GM23338 (cell line): ENCODE measurements around the gene PPARD. TPM values are rescaled to one million over a fixed set of nuclear protein-coding genes. Genes with fewer than 3 reads are reported as not detected.

Experiments
- ATAC-seq: fragments of 200-7000 bp; cut with Tn5 transposase; 3 replicates; pipeline ENCODE4 v1.9.1; 2020
- DNase-seq: peaks from one replicate; pipeline ENCODE4 v3.0.0-alpha.2; 2015; ENCODE audit warnings: low spot score
- H2AFZ ChIP-seq: fragments of 200-600 bp; sonication (generic); 2 replicates; pipeline ENCODE4 v1.8.0; 2016; ENCODE audit warnings: antibody characterized with exemption, mild to moderate bottlenecking, moderate library complexity
- H3F3A ChIP-seq: fragments of 200-600 bp; sonication (generic); replicated peaks from 2 replicates; pipeline ENCODE4 v1.8.0; 2017; ENCODE audit warnings: antibody characterized with exemption, mixed run types, low read depth
- H3K27ac ChIP-seq: fragments of 200-600 bp; sonication (generic); 2 replicates; pipeline ENCODE4 v1.6.1; 2016; ENCODE audit warnings: low read depth
- H3K27me3 ChIP-seq: fragments of 200-600 bp; sonication (generic); 2 replicates; pipeline ENCODE4 v1.8.0; 2016; ENCODE audit warnings: mild to moderate bottlenecking, mixed run types, moderate library complexity; ENCODE audit not compliant: insufficient read depth
- H3K36me3 ChIP-seq: fragments of 200-600 bp; sonication (generic); 2 replicates; pipeline ENCODE4 v1.8.0; 2016; ENCODE audit warnings: mild to moderate bottlenecking; ENCODE audit not compliant: insufficient read depth
- H3K4me1 ChIP-seq: fragments of 200-600 bp; sonication (generic); 2 replicates; pipeline ENCODE4 v1.8.0; 2016; ENCODE audit warnings: mild to moderate bottlenecking, moderate library complexity; ENCODE audit not compliant: insufficient read depth
- H3K4me2 ChIP-seq: fragments of 200-600 bp; sonication (generic); 2 replicates; pipeline ENCODE4 v1.7.1; 2017; ENCODE audit warnings: mixed run types
- H3K4me3 ChIP-seq: fragments of 200-600 bp; sonication (generic); 2 replicates; pipeline ENCODE4 v1.6.1; 2016; ENCODE audit warnings: mixed run types
- H3K79me2 ChIP-seq: fragments of 200-600 bp; sonication (generic); replicated peaks from 2 replicates; pipeline ENCODE4 v1.8.0; 2017; ENCODE audit warnings: mild to moderate bottlenecking; ENCODE audit not compliant: insufficient read depth
- H3K9me2 ChIP-seq: fragments of 200-600 bp; sonication (generic); 2 replicates; pipeline ENCODE4 v1.8.0; 2017; ENCODE audit not compliant: insufficient read depth
- H4K20me1 ChIP-seq: fragments of 200-600 bp; sonication (generic); replicated peaks from 2 replicates; pipeline ENCODE4 v1.8.0; 2017; ENCODE audit warnings: mild to moderate bottlenecking; ENCODE audit not compliant: insufficient read depth
- H3K27ac Mint-ChIP-seq: 2 replicates; pipeline ENCODE4 v1.8.0; 2020; ENCODE audit warnings: inconsistent platforms, mild to moderate bottlenecking, moderate library complexity, mixed read lengths
- H3K27me3 Mint-ChIP-seq: 3 replicates; pipeline ENCODE4 v1.8.0; 2022; ENCODE audit warnings: low read depth, mild to moderate bottlenecking, moderate library complexity, mixed read lengths, inconsistent platforms; ENCODE audit not compliant: insufficient read depth, poor library complexity
- H3K36me3 Mint-ChIP-seq: 3 replicates; pipeline ENCODE4 v1.8.0; 2021; ENCODE audit warnings: low read depth, mild to moderate bottlenecking, inconsistent platforms, moderate library complexity, mixed read lengths
- H3K4me1 Mint-ChIP-seq: 3 replicates; pipeline ENCODE4 v1.8.0; 2020; ENCODE audit warnings: mild to moderate bottlenecking, inconsistent platforms, mixed read lengths
- H3K4me3 Mint-ChIP-seq: 3 replicates; pipeline ENCODE4 v1.8.0; 2021; ENCODE audit warnings: moderate library complexity, mild to moderate bottlenecking, inconsistent platforms, mixed read lengths
- H3K9me3 Mint-ChIP-seq: 3 replicates; pipeline ENCODE4 v1.8.0; 2020; ENCODE audit warnings: moderate library complexity, mild to moderate bottlenecking, inconsistent platforms, mixed read lengths
- CREB1 ChIP-seq: fragments of 250-450 bp; sonication (Bioruptor Pico); IDR thresholded peaks from 2 replicates; pipeline ENCODE4 v1.5.0; 2020; ENCODE audit warnings: low read depth, mild to moderate bottlenecking, moderate library complexity
- CTCF ChIP-seq, 2 experiments: fragments of 200-600 bp in 1 of 2; sonication (generic) in 1 of 2; conservative IDR thresholded peaks; 2 replicates each; pipeline versions ENCODE4 v1.5.1 to v1.6.1; 2016 to 2017; ENCODE audit warnings: antibody characterized with exemption in 2 of 2, low read depth in 2 of 2, mild to moderate bottlenecking in 2 of 2, moderate library complexity in 1 of 2
- POLR2AphosphoS5 ChIP-seq: IDR thresholded peaks from 2 replicates; pipeline ENCODE4 v1.6.1; 2016; ENCODE audit warnings: antibody characterized with exemption, low read depth
- ZNF114 ChIP-seq: fragments of 250-450 bp; sonication (Bioruptor Pico); IDR thresholded peaks from 2 replicates; pipeline ENCODE4 v1.5.0; 2020; ENCODE audit warnings: mild to moderate bottlenecking, moderate library complexity
- ZNF331 ChIP-seq: fragments of 250-450 bp; sonication (Bioruptor Pico); IDR thresholded peaks from 2 replicates; pipeline ENCODE4 v1.5.0; 2020; ENCODE audit warnings: low read depth, mild to moderate bottlenecking, moderate library complexity
- ZNF462 ChIP-seq: fragments of 250-450 bp; sonication (Bioruptor Pico); IDR thresholded peaks from 2 replicates; pipeline ENCODE4 v1.5.0; 2020; ENCODE audit warnings: mild to moderate bottlenecking, moderate library complexity
- polyA plus RNA-seq: library from polyadenylated mRNA; unstranded; fragments of >200 nt; fragmentation: Nextera tagmentation; extraction: Ambion mirVana; gene quantifications from 2 replicates; pipeline ENCODE4 v1.2.1, GENCODE V29; 2016
- total RNA-seq: library from RNA; depleted of rRNA; stranded (reverse); fragments of >200 nt; shearing (Covaris generic); gene quantifications from 2 replicates; pipeline ENCODE4 v1.2.3, GENCODE V29; 2014

PPARD gene
- total and polyA plus RNA-seq, 2 experiments from 2014 or later: 5.1 to 9.7 TPM

GRCh38 chr6:35391240-35391968 is 49.0 kb downstream of the PPARD start (continued):
- TF ChIP-seq ZNF462 (CRISPR knock-in tag): no peak
- TF ChIP-seq CTCF (conservative IDR thresholded peaks at IDR 0.05; ENCODE audit: low read depth in 2 of 2): no peak
- TF ChIP-seq ZNF114: no peak
- no peak for TF ChIP-seq CREB1 (CRISPR knock-in tag)
- TF ChIP-seq ZNF331 (CRISPR knock-in tag): no peak

- 0 out of 3 replicates have a peak, but pooled peaks cover under 1% of the 10 kb centered on the region for H3K36me3 Mint-ChIP-seq
- H3F3A ChIP-seq: no peaks in the 10 kb centered on the region
- H3K27me3 Mint-ChIP-seq: peaks cover 2% of the 10 kb centered on the region
- ATAC-seq: peak; percentile 33; the same call in 1 of the 3 replicates
- 0 out of 2 replicates have a peak, but pooled peaks cover under 1% of the 10 kb centered on the region for H3K4me1 ChIP-seq
- no peak overlapping the region for H2AFZ ChIP-seq
- no peak overlapping the region for H3K27ac ChIP-seq
- no peaks in the 10 kb centered on the region for H4K20me1 ChIP-seq
- no peaks in the 10 kb centered on the region for H3K36me3 ChIP-seq
- peaks cover 14% of the 10 kb centered on the region for H3K4me1 Mint-ChIP-seq
- no peak overlapping the region for H3K4me3 Mint-ChIP-seq
- H3K79me2 ChIP-seq: no peaks in the 10 kb centered on the region
- H3K4me3 ChIP-seq: no peak overlapping the region
- 0 out of 2 replicates have a peak overlapping the region, but pooled peaks have one; percentile 49 for H3K27ac Mint-ChIP-seq
- H3K27me3 ChIP-seq: no peaks in the 10 kb centered on the region
- H3K9me3 Mint-ChIP-seq: no peaks in the 10 kb centered on the region; the same call in 1 of the 3 replicates
- DNase-seq: no peak
- no peaks in the 10 kb centered on the region for H3K9me2 ChIP-seq
- no peak overlapping the region for H3K4me2 ChIP-seq
- TF ChIP-seq POLR2AphosphoS5 (no peak), ZNF462 (CRISPR knock-in tag) (no peak)
Observed at GRCh38 chr6:35392111-35392702, 49.8 kb downstream of the PPARD start.
